Heart left ventricle (tissue), 13 donors: ENCODE results near the gene PCSK6.

ENCODE experiments used
- POLR2A ChIP-seq, 2 donors: fragments of 450-650 bp; IDR thresholded peaks; one replicate each; pipeline ENCODE4 v1.6.1; 2017; ENCODE audit warnings: antibody characterized with exemption in 2 of 2, mild to moderate bottlenecking in 2 of 2, moderate library complexity in 2 of 2
- TF ChIP-seq, protein P1 (sequence below), 12 donors: fragments of 200-600 bp; sonication (generic) in 4 of 12; IDR thresholded peaks; one replicate each; pipeline versions ENCODE4 v1.5.0 to v1.8.0; 2018 to 2022; ENCODE audit warnings: antibody characterized with exemption in 12 of 12, mild to moderate bottlenecking in 5 of 12
- donor health status: ischemic (EF 13 %, LVEDD 7.1; RV severe dilation, severe dysfunction).
- donor health status: DM: no; HTN: yes; CAD: no.
- donor health status: DM: no; HTN: no; CAD: no.
- donor health status: ischemic (EF 25% LVEDD 6.9; RV normal size, moderate dysfunction).
- donor health status: ischemic (EF 25% LVEDD 5.7; RV mildly dilated, moderate dysfunction).
- donor health status: ischemic (EF 35%, LVEDD 5.7; RV mildly dilated, moderate dysfunction).
- donor health status: nonischemic (EF 11% LVEDD 7.7; RV severe dilation, severe dysfunction).
- donor health status: DM: yes; HTN: yes; CAD: no.
- donor health status: PGD.
- donor health status: ischemic (EF 29% LVEDD 5.4; RV normal size, mild dysfunction).
- donor health status: nonischemic (EF 23%, LVEDD 6.1; RV moderate dilation, normal function).

DNA sequence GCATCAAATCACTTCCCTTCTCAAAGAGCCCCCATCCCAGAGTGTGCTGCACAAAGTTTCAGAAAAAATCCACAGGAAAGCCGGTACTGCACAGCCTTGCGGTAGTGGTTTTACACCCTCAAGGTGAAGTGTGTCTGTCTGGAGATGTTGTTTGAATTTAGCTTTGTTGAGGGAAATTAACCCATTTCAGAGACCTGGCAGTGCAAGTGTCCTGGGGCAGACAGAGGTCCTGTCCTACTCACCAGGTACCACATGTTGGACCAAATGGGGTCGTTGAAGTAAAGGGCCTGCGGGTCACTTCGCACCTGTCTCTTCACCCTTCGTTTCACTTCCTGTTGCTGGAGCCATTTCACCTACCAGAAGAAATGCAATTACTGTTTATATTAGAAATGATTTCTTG, 57.8 kb downstream of the PCSK6 start:
- TF ChIP-seq POLR2A (IDR thresholded peaks at IDR 0.05): no peak
- TF ChIP-seq, protein P1, sequence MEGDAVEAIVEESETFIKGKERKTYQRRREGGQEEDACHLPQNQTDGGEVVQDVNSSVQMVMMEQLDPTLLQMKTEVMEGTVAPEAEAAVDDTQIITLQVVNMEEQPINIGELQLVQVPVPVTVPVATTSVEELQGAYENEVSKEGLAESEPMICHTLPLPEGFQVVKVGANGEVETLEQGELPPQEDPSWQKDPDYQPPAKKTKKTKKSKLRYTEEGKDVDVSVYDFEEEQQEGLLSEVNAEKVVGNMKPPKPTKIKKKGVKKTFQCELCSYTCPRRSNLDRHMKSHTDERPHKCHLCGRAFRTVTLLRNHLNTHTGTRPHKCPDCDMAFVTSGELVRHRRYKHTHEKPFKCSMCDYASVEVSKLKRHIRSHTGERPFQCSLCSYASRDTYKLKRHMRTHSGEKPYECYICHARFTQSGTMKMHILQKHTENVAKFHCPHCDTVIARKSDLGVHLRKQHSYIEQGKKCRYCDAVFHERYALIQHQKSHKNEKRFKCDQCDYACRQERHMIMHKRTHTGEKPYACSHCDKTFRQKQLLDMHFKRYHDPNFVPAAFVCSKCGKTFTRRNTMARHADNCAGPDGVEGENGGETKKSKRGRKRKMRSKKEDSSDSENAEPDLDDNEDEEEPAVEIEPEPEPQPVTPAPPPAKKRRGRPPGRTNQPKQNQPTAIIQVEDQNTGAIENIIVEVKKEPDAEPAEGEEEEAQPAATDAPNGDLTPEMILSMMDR (IDR thresholded peaks at IDR 0.05): no peak
